Measurements from ENCODE around the gene ATP2B2.

ATP2B2 gene

GRCh38 chr3:10274601-10275000, 230.8 kb downstream of the ATP2B2 start:
- DNase-seq (ENCODE audit: low spot score): no peak

Data from D341Med (cell line).